Activated CD8-positive, alpha-beta T cell treated with anti-CD3 and anti-CD28 coated beads for 36 hours (primary cell): ENCODE results near the gene MMEL1. TPM values are rescaled to one million over a fixed set of nuclear protein-coding genes. Genes with fewer than 3 reads are reported as not detected.
A peak's percentile ranks its signal among the peaks of the same experiment; 100 is the strongest.
"Not testable (repeated sequence)": the region's sequence is repeated elsewhere in the genome, so short reads cannot be mapped to it uniquely, and the experiment has no call there.

Source experiments
- ATAC-seq: fragments of 200-7000 bp; cut with Tn5 transposase; one replicate; pipeline ENCODE4 v1.10.0; 2021; ENCODE audit warnings: mild to moderate bottlenecking, moderate library complexity
- CTCF ChIA-PET: fragments of 350-600 bp; sonication (Branson Sonifier 250); formaldehyde crosslinking; loops from one replicate; lab custom pipeline; 2021; ENCODE audit warnings: antibody characterized with exemption; lab: Charles Lee
- POLR2A ChIA-PET: fragments of 350-600 bp; sonication (Branson Sonifier 250); formaldehyde crosslinking; loops from one replicate; lab custom pipeline; 2021; ENCODE audit warnings: antibody characterized with exemption; lab: Charles Lee
- DNase-seq: peaks from one replicate; pipeline ENCODE4 v3.0.0-alpha.2; 2020
- H3K27ac Mint-ChIP-seq: one replicate; pipeline ENCODE4 v1.8.0; 2021; ENCODE audit warnings: mild to moderate bottlenecking, mixed read lengths
- H3K27me3 Mint-ChIP-seq: one replicate; pipeline ENCODE4 v1.8.0; 2021; ENCODE audit warnings: mixed read lengths
- H3K36me3 Mint-ChIP-seq: one replicate; pipeline ENCODE4 v1.8.0; 2021; ENCODE audit warnings: low read depth, mixed read lengths
- H3K4me1 Mint-ChIP-seq: one replicate; pipeline ENCODE4 v1.8.0; 2021; ENCODE audit warnings: low read depth, mixed read lengths
- H3K4me3 Mint-ChIP-seq: one replicate; pipeline ENCODE4 v1.8.0; 2021; ENCODE audit warnings: mild to moderate bottlenecking, moderate library complexity, mixed read lengths
- H3K9me3 Mint-ChIP-seq: one replicate; pipeline ENCODE4 v1.8.0; 2021; ENCODE audit warnings: mixed read lengths
- intact Hi-C: fragments of 100-400 bp; cut with micrococcal nuclease; formaldehyde crosslinking; loops from one replicate; pipeline ENCODE4 v1.10.0; 2022
- total RNA-seq, 2 experiments: library from RNA; stranded (reverse); gene quantifications; one replicate each; pipeline ENCODE4 v1.2.3, GENCODE V29; 2021
- TF ChIP-seq, protein P1 (sequence below): fragments of 200-600 bp; IDR thresholded peaks from one replicate; pipeline ENCODE4 v1.8.0; 2022; ENCODE audit warnings: antibody characterized with exemption, mild to moderate bottlenecking

Gene MMEL1
- total RNA-seq, 2 experiments from 2014 or later, result 1.8 to 3.1 TPM

DNA sequence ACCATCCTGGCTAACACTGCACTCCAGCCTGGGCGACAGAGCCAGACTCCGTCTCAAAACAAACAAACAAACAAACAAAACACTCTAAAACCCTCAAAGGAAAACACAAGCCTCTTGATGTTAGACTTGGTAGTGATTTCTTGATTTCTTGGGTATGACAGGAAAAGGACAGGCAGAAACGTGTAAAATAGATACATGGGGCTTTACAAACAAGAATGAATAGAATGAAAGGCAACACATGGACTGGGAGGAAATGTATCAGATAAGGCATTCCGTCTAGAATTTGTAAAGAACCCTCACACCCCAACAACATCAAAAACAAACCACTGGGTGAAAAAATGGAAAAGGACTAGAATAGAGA lies 54.1 kb downstream of the MMEL1 start:
- intact Hi-C loops, result loop anchor here (2.0 to 5.0 kb wide), 2 partner anchors 22 to 386 kb away; partner anchors contain the start of genes FAAP20 and TNFRSF14
- Mint-ChIP-seq H3K4me3 (peak overlapping the region; percentile 69), H3K27me3 (no peaks in the 10 kb centered on the region), H3K27ac (peak overlapping the region; percentile 95), H3K4me1 (peaks cover 73% of the 10 kb centered on the region), H3K36me3 (peaks cover 15% of the 10 kb centered on the region), H3K9me3 (peaks cover 9% of the 10 kb centered on the region)
- DNase-seq (no peak), ATAC-seq (no peak)
- ChIA-PET POLR2A (interaction anchor here (0.9 to 2.8 kb wide), 7 partner anchors 7 to 67 kb away, joined by 3 to 34 read pairs (median 7); partner anchors contain the start of gene TNFRSF14), CTCF (interaction anchor here (1.7 to 2.3 kb wide), 3 partner anchors 18 to 30 kb away, joined by 11 to 20 read pairs (median 11); partner anchors contain the start of gene TNFRSF14)
- TF ChIP-seq, protein P1, sequence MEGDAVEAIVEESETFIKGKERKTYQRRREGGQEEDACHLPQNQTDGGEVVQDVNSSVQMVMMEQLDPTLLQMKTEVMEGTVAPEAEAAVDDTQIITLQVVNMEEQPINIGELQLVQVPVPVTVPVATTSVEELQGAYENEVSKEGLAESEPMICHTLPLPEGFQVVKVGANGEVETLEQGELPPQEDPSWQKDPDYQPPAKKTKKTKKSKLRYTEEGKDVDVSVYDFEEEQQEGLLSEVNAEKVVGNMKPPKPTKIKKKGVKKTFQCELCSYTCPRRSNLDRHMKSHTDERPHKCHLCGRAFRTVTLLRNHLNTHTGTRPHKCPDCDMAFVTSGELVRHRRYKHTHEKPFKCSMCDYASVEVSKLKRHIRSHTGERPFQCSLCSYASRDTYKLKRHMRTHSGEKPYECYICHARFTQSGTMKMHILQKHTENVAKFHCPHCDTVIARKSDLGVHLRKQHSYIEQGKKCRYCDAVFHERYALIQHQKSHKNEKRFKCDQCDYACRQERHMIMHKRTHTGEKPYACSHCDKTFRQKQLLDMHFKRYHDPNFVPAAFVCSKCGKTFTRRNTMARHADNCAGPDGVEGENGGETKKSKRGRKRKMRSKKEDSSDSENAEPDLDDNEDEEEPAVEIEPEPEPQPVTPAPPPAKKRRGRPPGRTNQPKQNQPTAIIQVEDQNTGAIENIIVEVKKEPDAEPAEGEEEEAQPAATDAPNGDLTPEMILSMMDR, result peak; percentile 44

DNA sequence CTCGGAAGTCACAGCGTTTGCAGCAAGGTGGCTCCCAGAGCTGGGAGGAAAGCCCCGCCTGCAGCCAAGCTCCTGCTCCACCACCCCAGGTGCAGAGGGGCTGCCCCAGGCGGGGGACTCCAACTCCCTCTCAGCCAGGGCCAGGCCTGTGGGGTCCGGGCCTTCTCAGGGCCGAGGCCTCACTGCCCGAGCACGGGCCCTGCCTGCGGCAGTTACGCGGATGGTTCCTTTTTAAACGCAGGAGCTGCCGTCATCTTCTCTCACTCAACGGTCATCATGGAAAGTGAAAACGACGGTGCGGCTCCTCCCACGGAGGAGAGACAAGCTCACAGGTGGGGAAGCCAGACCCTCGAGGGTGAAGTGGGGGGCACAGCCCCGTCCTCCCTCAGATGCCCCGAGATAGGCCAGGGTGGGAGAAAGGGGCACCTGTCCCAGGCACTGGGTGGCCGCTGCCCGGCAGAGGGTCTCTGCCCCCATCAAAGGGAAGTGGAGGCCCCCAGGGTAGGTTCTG lies 55.2 kb downstream of the MMEL1 start:
- ChIA-PET CTCF (interaction anchor here (1.4 to 2.3 kb wide), 5 partner anchors 10 to 29 kb away, joined by 3 to 20 read pairs (median 11); partner anchors contain the start of gene TNFRSF14), POLR2A (interaction anchor here (0.9 to 2.8 kb wide), 8 partner anchors 8 to 68 kb away, joined by 3 to 34 read pairs (median 6); partner anchors contain the start of gene TNFRSF14)
- peaks cover 18% of the 10 kb centered on the region for H3K9me3 Mint-ChIP-seq
- H3K4me3 Mint-ChIP-seq, result peak overlapping the region; percentile 69
- DNase-seq (peak; percentile 82), ATAC-seq (peak; percentile 57)
- H3K36me3 Mint-ChIP-seq, result peaks cover 12% of the 10 kb centered on the region
- intact Hi-C loops, result loop anchor here (2.0 to 5.0 kb wide), 2 partner anchors 21 to 385 kb away; partner anchors contain the start of genes FAAP20 and TNFRSF14
- H3K27me3 Mint-ChIP-seq, result not testable (repeated sequence)
- H3K27ac Mint-ChIP-seq, result peak overlapping the region; percentile 95
- peaks cover 69% of the 10 kb centered on the region for H3K4me1 Mint-ChIP-seq

DNA sequence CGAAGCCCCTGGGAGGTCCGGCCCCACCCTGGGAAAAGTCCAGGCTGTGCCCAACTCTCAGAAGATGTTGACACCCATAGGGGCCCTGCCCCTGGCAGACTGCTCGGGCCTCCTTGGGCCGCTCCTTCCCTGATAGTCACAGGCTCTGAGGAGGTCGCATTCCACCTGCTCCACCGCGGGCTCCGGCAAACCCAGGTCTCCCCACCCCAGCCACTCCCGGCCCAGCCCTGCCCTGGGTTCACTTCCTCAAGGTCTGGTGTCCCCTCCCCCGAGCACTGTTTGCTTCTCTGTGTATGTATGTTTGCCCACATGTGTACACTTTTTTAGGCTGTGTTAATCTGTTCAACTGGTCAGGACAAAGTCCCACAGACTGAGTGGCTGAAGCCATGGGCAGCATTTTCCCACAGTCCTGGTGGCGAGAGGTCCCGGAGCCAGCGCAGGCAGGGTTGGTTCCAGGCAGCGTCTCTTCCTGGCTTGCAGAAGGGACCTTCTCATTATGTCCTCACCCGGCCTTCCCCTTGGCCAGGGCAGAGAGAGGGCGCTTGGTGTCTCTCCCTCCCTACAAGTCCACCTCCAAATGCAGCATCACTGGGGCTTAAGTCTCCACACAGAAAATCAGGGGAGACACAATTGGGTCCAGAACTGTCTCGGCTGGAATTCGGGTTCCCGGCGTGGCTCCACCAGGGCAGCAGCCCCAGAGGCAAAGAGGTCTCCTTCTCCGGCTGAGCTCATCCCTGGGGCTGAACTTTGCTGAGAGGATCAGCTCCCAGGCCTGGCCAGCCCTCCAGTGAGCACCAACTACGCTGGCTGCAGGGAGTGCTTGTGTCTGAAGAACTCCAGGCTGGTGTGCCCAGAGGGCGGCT lies 56.8 kb downstream of the MMEL1 start:
- POLR2A ChIA-PET, result interaction anchor here (1.5 to 2.8 kb wide), 2 partner anchors 10 to 19 kb away, joined by 7 to 34 read pairs; partner anchors contain the start of genes PRXL2B and TNFRSF14
- CTCF ChIA-PET, result interaction anchor here (1.0 kb wide), 1 partner anchor 15 kb away, joined by 3 read pairs; no protein-coding TSS in a partner anchor
- H3K9me3 Mint-ChIP-seq, result peaks cover 14% of the 10 kb centered on the region
- ATAC-seq (no peak), DNase-seq (no peak)
- H3K27ac Mint-ChIP-seq, result peak overlapping the region; percentile 95
- H3K4me1 Mint-ChIP-seq, result peaks cover 54% of the 10 kb centered on the region
- peak overlapping the region; percentile 19 for H3K4me3 Mint-ChIP-seq
- H3K27me3 Mint-ChIP-seq, result no peaks in the 10 kb centered on the region
- TF ChIP-seq, protein P1, result no peak
- intact Hi-C loops, result loop anchor here (5.0 kb wide), 1 partner anchor 384 kb away; the partner anchor contains the start of gene FAAP20
- H3K36me3 Mint-ChIP-seq, result peaks cover 5% of the 10 kb centered on the region

DNA sequence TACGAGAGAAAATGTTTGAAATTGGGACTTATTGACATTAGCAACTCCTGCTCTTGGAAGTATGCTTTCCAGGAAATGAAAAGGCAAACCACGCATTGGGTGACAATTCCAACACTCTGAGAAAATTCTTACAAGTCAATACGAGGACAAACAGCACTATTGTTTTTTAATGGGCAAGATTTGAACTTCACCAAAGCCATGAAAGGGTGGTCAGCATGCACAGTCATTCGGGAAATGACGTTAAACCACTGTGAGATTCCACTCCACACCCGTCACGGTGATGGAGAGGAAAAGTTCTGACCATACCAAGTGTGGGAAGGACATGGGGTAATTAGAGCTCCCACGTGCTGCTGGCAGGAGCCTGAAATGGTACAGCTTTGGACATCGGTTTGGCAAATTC lies 58.5 kb downstream of the MMEL1 start:
- no peak overlapping the region for H3K27ac Mint-ChIP-seq
- ChIA-PET CTCF (interaction anchor here (1.5 to 1.8 kb wide), 2 partner anchors 13 to 19 kb away, joined by 4 read pairs; partner anchors contain the start of gene TNFRSF14), POLR2A (interaction anchor here (0.6 to 1.7 kb wide), 5 partner anchors 8 to 55 kb away, joined by 3 to 5 read pairs (median 4); partner anchors contain the start of gene TNFRSF14)
- TF ChIP-seq, protein P1, result no peak
- H3K9me3 Mint-ChIP-seq, result peaks cover 14% of the 10 kb centered on the region
- no peak overlapping the region for H3K4me3 Mint-ChIP-seq
- H3K27me3 Mint-ChIP-seq, result no peaks in the 10 kb centered on the region
- peaks cover 40% of the 10 kb centered on the region for H3K4me1 Mint-ChIP-seq
- peaks cover 6% of the 10 kb centered on the region for H3K36me3 Mint-ChIP-seq
- no peak for ATAC-seq
- intact Hi-C loops, result no loop called here
- no peak for DNase-seq
